Hematopoietic multipotent progenitor cell treated with erythropoietin and hydrocortisone succinate and interleukin-3 and kit ligand, for 6 days (in vitro differentiated cells): ENCODE measurements around the gene GLIS1.

ENCODE experiments used
- DNase-seq: peaks from one replicate; pipeline ENCODE4 v3.0.0-alpha.2; 2015

Gene GLIS1

GRCh38 chr1:53677486-53677885 is 61.5 kb downstream of the GLIS1 start:
- DNase-seq = no peak

GRCh38 chr1:53672785-53673184 is 66.2 kb downstream of the GLIS1 start:
- no peak for DNase-seq

GRCh38 chr1:53672243-53672642 is 66.7 kb downstream of the GLIS1 start:
- no peak for DNase-seq

GRCh38 chr1:53669621-53670191 is 69.3 kb downstream of the GLIS1 start:
- no peak for DNase-seq

- no peak for DNase-seq
These were observed 72.4 kb downstream of the GLIS1 start for GRCh38 chr1:53666566-53666965.

GRCh38 chr1:53665996-53666395 is 73.0 kb downstream of the GLIS1 start:
- DNase-seq = no peak

- DNase-seq = no peak
These were observed 75.2 kb downstream of the GLIS1 start for GRCh38 chr1:53663529-53664300.

- DNase-seq = no peak
These were observed 76.0 kb downstream of the GLIS1 start for GRCh38 chr1:53662951-53663350.

GRCh38 chr1:53662169-53662568 is 76.8 kb downstream of the GLIS1 start:
- no peak for DNase-seq

GRCh38 chr1:53661496-53661895 is 77.5 kb downstream of the GLIS1 start:
- no peak for DNase-seq

- DNase-seq = no peak
These were observed 78.3 kb downstream of the GLIS1 start for GRCh38 chr1:53660666-53661065.

GRCh38 chr1:53659436-53659835 is 79.5 kb downstream of the GLIS1 start:
- no peak for DNase-seq

- DNase-seq = no peak
These were observed 80.3 kb downstream of the GLIS1 start for GRCh38 chr1:53658489-53659230.

- DNase-seq = no peak
These were observed 81.0 kb downstream of the GLIS1 start for GRCh38 chr1:53657891-53658396.

- no peak for DNase-seq
These were observed 81.5 kb downstream of the GLIS1 start for GRCh38 chr1:53657531-53657805.

GRCh38 chr1:53656747-53657530 is 82.0 kb downstream of the GLIS1 start:
- no peak for DNase-seq

- no peak for DNase-seq
These were observed 82.8 kb downstream of the GLIS1 start for GRCh38 chr1:53655931-53656746.

GRCh38 chr1:53654216-53655210 is 84.5 kb downstream of the GLIS1 start:
- DNase-seq = no peak

GRCh38 chr1:53653631-53654030 is 85.3 kb downstream of the GLIS1 start:
- no peak for DNase-seq

- no peak for DNase-seq
These were observed 85.8 kb downstream of the GLIS1 start for GRCh38 chr1:53653200-53653575.
